HG03565 (cell line): ENCODE data around the gene CACNA2D2.

Source experiments
- ATAC-seq: cut with Tn5 transposase; IDR thresholded peaks from one replicate; pipeline ENCODE4 v1.9.1; 2021; ENCODE audit warnings: mild to moderate bottlenecking, moderate library complexity; ENCODE audit not compliant: unreplicated experiment

Gene CACNA2D2

GRCh38 chr3:50433954-50434353, 69.5 kb downstream of the CACNA2D2 start:
- no peak for ATAC-seq

- ATAC-seq: no peak
Measured at GRCh38 chr3:50430950-50431435, 72.4 kb downstream of the CACNA2D2 start.

- ATAC-seq: no peak
Measured at GRCh38 chr3:50430191-50430590, 73.2 kb downstream of the CACNA2D2 start.

- no peak for ATAC-seq
Measured at GRCh38 chr3:50428007-50428633, 75.3 kb downstream of the CACNA2D2 start.

GRCh38 chr3:50427217-50427616, 76.2 kb downstream of the CACNA2D2 start:
- no peak for ATAC-seq

- ATAC-seq: no peak
Measured at GRCh38 chr3:50425911-50426310, 77.5 kb downstream of the CACNA2D2 start.

GRCh38 chr3:50423543-50423942, 79.9 kb downstream of the CACNA2D2 start:
- no peak for ATAC-seq

- ATAC-seq: no peak
Measured at GRCh38 chr3:50422153-50422552, 81.3 kb downstream of the CACNA2D2 start.

- no peak for ATAC-seq
Measured at GRCh38 chr3:50419595-50420370, 83.7 kb downstream of the CACNA2D2 start.

GRCh38 chr3:50418850-50419249, 84.6 kb downstream of the CACNA2D2 start:
- no peak for ATAC-seq

GRCh38 chr3:50417637-50418033, 85.8 kb downstream of the CACNA2D2 start:
- ATAC-seq: no peak

- ATAC-seq: no peak
Measured at GRCh38 chr3:50416736-50417636, 86.4 kb downstream of the CACNA2D2 start.

GRCh38 chr3:50415816-50416215, 87.6 kb downstream of the CACNA2D2 start:
- ATAC-seq: no peak

- no peak for ATAC-seq
Measured at GRCh38 chr3:50415061-50415460, 88.4 kb downstream of the CACNA2D2 start.

GRCh38 chr3:50414616-50415015, 88.8 kb downstream of the CACNA2D2 start:
- ATAC-seq: no peak

- no peak for ATAC-seq
Measured at GRCh38 chr3:50412231-50412754, 91.1 kb downstream of the CACNA2D2 start.

- ATAC-seq: no peak
Measured at GRCh38 chr3:50411229-50411628, 92.2 kb downstream of the CACNA2D2 start.

GRCh38 chr3:50410608-50411139, 92.8 kb downstream of the CACNA2D2 start:
- ATAC-seq: no peak

- no peak for ATAC-seq
Measured at GRCh38 chr3:50410185-50410584, 93.2 kb downstream of the CACNA2D2 start.

GRCh38 chr3:50408443-50408944, 94.9 kb downstream of the CACNA2D2 start:
- ATAC-seq: no peak

- no peak for ATAC-seq
Measured at GRCh38 chr3:50406487-50406886, 96.9 kb downstream of the CACNA2D2 start.
